ENCODE results near the gene SDR39U1. TPM values are rescaled to one million over a fixed set of nuclear protein-coding genes. Genes with fewer than 3 reads are reported as not detected.

The SDR39U1 gene
- total RNA-seq, 4 donors from 2014 or later, result 16.1 to 36.0 (median 20.4) TPM

GRCh38 chr14:24414077-24414476, 28.5 kb downstream of the SDR39U1 start:
- peaks cover 0 to 67% (median 14%) of the 10 kb centered on the region in 3 donors for H3K36me3 ChIP-seq
- intact Hi-C loops (cut with DNase I), result no loop called here
- H3K9me3 ChIP-seq, result no peaks in the 10 kb centered on the region
- no peak for TF ChIP-seq POLR2A (IDR thresholded peaks at IDR 0.05)
- TF ChIP-seq CTCF (IDR thresholded peaks at IDR 0.05), result no peak
- DNase-seq, result no peak
- peaks cover 6 to 24% (median 13%) of the 10 kb centered on the region in 3 donors for H3K4me1 ChIP-seq
- WGBS, 2 donors, result no CpG with 5 or more reads among the region's 1 CpG
- no peaks in the 10 kb centered on the region for H3K27me3 ChIP-seq
- no peak overlapping the region for H3K4me3 ChIP-seq
- H3K27ac ChIP-seq, result no peak overlapping the region

GRCh38 chr14:24411443-24412389, 30.9 kb downstream of the SDR39U1 start:
- no peak for DNase-seq
- peaks cover 0 to 91% (median 21%) of the 10 kb centered on the region in 3 donors for H3K36me3 ChIP-seq

GRCh38 chr14:24409956-24410355, 32.6 kb downstream of the SDR39U1 start:
- peaks cover 0 to 10% (median 0%) of the 10 kb centered on the region in 3 donors for H3K4me1 ChIP-seq
- intact Hi-C loops (cut with DNase I), result no loop called here
- no peaks in the 10 kb centered on the region for H3K9me3 ChIP-seq
- 85 to 86% methylated on average over 7 to 9 of the region's 10 CpGs for WGBS, 2 donors
- H3K4me3 ChIP-seq, result no peak overlapping the region
- H3K27ac ChIP-seq, result no peak overlapping the region
- H3K36me3 ChIP-seq, result peaks cover 0 to 93% (median 18%) of the 10 kb centered on the region in 3 donors
- no peak for TF ChIP-seq CTCF (IDR thresholded peaks at IDR 0.05)
- no peak for TF ChIP-seq POLR2A (IDR thresholded peaks at IDR 0.05)
- no peaks in the 10 kb centered on the region for H3K27me3 ChIP-seq
- no peak for DNase-seq

More at GRCh38 chr14:24411443-24412389, 30.9 kb downstream of the SDR39U1 start:
- H3K27ac ChIP-seq, result no peak overlapping the region
- TF ChIP-seq POLR2A (IDR thresholded peaks at IDR 0.05) (no peak), CTCF (IDR thresholded peaks at IDR 0.05) (peak; percentile 19 to 83 (median 66))
- WGBS, 2 donors, result 26 to 54% methylated on average over 5 to 11 of the region's 16 CpGs
- no peak overlapping the region for H3K4me3 ChIP-seq
- peaks cover 0 to 7% (median 0%) of the 10 kb centered on the region in 3 donors for H3K4me1 ChIP-seq
- intact Hi-C loops (cut with DNase I), result no loop called here
- no peaks in the 10 kb centered on the region for H3K27me3 ChIP-seq
- no peaks in the 10 kb centered on the region for H3K9me3 ChIP-seq

GRCh38 chr14:24409192-24409591, 33.4 kb downstream of the SDR39U1 start:
- TF ChIP-seq POLR2A (IDR thresholded peaks at IDR 0.05) (no peak), CTCF (IDR thresholded peaks at IDR 0.05) (no peak)
- Histone ChIP-seq H3K9me3 (no peaks in the 10 kb centered on the region), H3K27ac (no peak overlapping the region), H3K4me1 (peaks cover 0 to 18% (median 0%) of the 10 kb centered on the region in 3 donors), H3K4me3 (no peak overlapping the region), H3K27me3 (no peaks in the 10 kb centered on the region), H3K36me3 (peaks cover 0 to 91% (median 10%) of the 10 kb centered on the region in 3 donors)
- no peak for DNase-seq
- 76 to 79% methylated on average over 3 to 5 of the region's 6 CpGs for WGBS, 2 donors
- intact Hi-C loops (cut with DNase I), result no loop called here

- Histone ChIP-seq H3K27ac (no peak overlapping the region), H3K4me3 (no peak overlapping the region), H3K27me3 (no peaks in the 10 kb centered on the region), H3K36me3 (peaks cover 0 to 86% (median 6%) of the 10 kb centered on the region in 3 donors), H3K9me3 (no peaks in the 10 kb centered on the region), H3K4me1 (peaks cover 0 to 22% (median 2%) of the 10 kb centered on the region in 3 donors)
- TF ChIP-seq CTCF (IDR thresholded peaks at IDR 0.05) (no peak), POLR2A (IDR thresholded peaks at IDR 0.05) (no peak)
- WGBS, 2 donors, result 33% methylated on average over 2 of the region's 3 CpGs; no CpG with 5 or more reads in 1 of the 2 donors
- no peak for DNase-seq
- intact Hi-C loops (cut with DNase I), result no loop called here
Observed at GRCh38 chr14:24408764-24409163, 33.8 kb downstream of the SDR39U1 start.

All from esophagus squamous epithelium (tissue), 5 donors.